ENCODE measurements around the gene STAC3.

Gene STAC3

DNA sequence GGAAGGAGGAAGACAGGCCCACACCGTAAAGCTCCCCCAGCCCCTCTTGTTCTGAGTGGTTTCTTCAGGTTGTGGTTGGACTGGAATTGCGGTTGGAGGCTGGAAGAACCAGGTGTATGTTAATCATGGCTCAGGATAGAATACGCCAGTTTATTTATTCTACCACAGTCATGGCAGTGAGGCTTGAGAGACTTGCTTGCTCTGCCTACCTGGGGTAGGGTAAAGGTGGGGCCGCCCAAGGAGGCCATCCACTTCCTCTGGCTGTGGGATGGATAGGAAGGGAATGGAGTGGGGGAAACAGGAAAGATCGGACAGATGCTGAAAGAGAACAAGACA lies 13.4 kb downstream of the STAC3 start:
- no peaks in the 10 kb centered on the region for H3K9me3 ChIP-seq (ENCODE audit: insufficient read depth, low read length, severe bottlenecking)
- H3K79me2 ChIP-seq (ENCODE audit: insufficient read depth, low read length), result peaks cover 4% of the 10 kb centered on the region; the same call in 1 of the 2 replicates
- peaks cover 14% of the 10 kb centered on the region for H3K27me3 ChIP-seq (ENCODE audit: insufficient read depth, low read length, poor library complexity)
- TF ChIP-seq, protein P1, sequence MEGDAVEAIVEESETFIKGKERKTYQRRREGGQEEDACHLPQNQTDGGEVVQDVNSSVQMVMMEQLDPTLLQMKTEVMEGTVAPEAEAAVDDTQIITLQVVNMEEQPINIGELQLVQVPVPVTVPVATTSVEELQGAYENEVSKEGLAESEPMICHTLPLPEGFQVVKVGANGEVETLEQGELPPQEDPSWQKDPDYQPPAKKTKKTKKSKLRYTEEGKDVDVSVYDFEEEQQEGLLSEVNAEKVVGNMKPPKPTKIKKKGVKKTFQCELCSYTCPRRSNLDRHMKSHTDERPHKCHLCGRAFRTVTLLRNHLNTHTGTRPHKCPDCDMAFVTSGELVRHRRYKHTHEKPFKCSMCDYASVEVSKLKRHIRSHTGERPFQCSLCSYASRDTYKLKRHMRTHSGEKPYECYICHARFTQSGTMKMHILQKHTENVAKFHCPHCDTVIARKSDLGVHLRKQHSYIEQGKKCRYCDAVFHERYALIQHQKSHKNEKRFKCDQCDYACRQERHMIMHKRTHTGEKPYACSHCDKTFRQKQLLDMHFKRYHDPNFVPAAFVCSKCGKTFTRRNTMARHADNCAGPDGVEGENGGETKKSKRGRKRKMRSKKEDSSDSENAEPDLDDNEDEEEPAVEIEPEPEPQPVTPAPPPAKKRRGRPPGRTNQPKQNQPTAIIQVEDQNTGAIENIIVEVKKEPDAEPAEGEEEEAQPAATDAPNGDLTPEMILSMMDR (IDR thresholded peaks at IDR 0.05; ENCODE audit: borderline replicate concordance, extremely low read depth, low read length, poor library complexity, severe bottlenecking), result no peak
- no peak for TF ChIP-seq EZH2 (IDR thresholded peaks at IDR 0.05; ENCODE audit: borderline replicate concordance, low read depth, low read length, severe bottlenecking)
- DNase-seq, result no peak
- peaks cover 31% of the 10 kb centered on the region for H3K4me1 ChIP-seq (ENCODE audit: insufficient read depth, low read length)
- no peak overlapping the region for H3K9ac ChIP-seq (ENCODE audit: low read depth, low read length)
- H3K4me2 ChIP-seq (ENCODE audit: insufficient read depth, low read length), result no peak overlapping the region
- H3K27ac ChIP-seq (ENCODE audit: low read length), result no peak overlapping the region
- ATAC-seq (ENCODE audit: insufficient read depth, low read depth), result no peak
- H3K36me3 ChIP-seq (ENCODE audit: insufficient read depth, low read length), result peaks cover 28% of the 10 kb centered on the region
- peaks cover 31% of the 10 kb centered on the region for H4K20me1 ChIP-seq (ENCODE audit: insufficient read depth, low read length)
- H2AFZ ChIP-seq (ENCODE audit: low read depth, low read length), result no peak overlapping the region
- no peak overlapping the region for H3K4me3 ChIP-seq (ENCODE audit: low read depth in 1 of 2, low read length in 2 of 2)

- peaks cover 14% of the 10 kb centered on the region for H3K27me3 ChIP-seq (ENCODE audit: insufficient read depth, low read length, poor library complexity)
- no peak overlapping the region for H3K4me2 ChIP-seq (ENCODE audit: insufficient read depth, low read length)
- no peak for DNase-seq
Observed at GRCh38 chr12:57236925-57237595, 13.9 kb downstream of the STAC3 start.

DNA sequence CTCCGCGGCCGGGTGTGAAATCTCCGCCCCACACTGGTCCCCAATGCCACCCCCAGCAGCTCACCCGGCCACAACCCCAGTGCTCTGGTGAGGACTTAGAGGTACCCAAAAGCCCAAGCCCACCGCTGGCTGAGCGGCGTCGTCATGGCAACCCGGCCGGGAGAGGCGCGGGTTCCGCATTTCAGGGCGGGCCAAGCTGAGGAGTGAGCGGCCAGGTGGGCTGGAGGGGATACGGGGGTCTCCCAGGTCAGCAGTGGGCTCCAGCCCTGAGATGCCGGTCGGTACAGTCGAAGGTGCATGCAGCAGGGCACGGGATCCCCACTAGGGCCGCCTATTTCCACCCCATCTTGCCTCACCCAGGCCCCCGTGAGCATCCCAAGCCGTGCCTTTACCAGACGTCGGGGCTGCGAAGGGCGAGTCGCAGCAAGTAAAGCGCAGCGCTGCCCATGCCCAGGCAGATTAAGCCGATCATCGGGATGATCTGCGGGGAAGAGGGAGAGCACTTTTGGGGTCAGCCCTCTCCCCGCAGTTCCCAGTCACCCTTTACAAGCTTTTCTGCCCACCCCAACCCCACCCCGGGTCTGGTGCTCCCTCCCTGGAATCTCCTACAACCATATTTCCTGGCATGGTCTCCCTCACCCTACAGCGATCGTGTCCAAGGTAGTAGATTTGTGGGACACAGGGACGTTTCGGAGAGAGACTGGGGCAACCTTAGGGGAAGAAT lies 14.6 kb downstream of the STAC3 start:
- Histone ChIP-seq H3K4me1 (ENCODE audit: insufficient read depth, low read length) (peaks cover 39% of the 10 kb centered on the region), H3K9me3 (ENCODE audit: insufficient read depth, low read length, severe bottlenecking) (no peaks in the 10 kb centered on the region), H3K27ac (ENCODE audit: low read length) (no peak overlapping the region), H2AFZ (ENCODE audit: low read depth, low read length) (no peak overlapping the region), H3K4me2 (ENCODE audit: insufficient read depth, low read length) (no peak overlapping the region), H4K20me1 (ENCODE audit: insufficient read depth, low read length) (peaks cover 43% of the 10 kb centered on the region), H3K4me3 (ENCODE audit: low read depth in 1 of 2, low read length in 2 of 2) (no peak overlapping the region), H3K27me3 (ENCODE audit: insufficient read depth, low read length, poor library complexity) (peaks cover 14% of the 10 kb centered on the region), H3K36me3 (ENCODE audit: insufficient read depth, low read length) (peaks cover 40% of the 10 kb centered on the region), H3K79me2 (ENCODE audit: insufficient read depth, low read length) (peaks cover 16% of the 10 kb centered on the region), H3K9ac (ENCODE audit: low read depth, low read length) (no peak overlapping the region)
- TF ChIP-seq EZH2 (IDR thresholded peaks at IDR 0.05; ENCODE audit: borderline replicate concordance, low read depth, low read length, severe bottlenecking), result no peak
- TF ChIP-seq, protein P1 (IDR thresholded peaks at IDR 0.05; ENCODE audit: borderline replicate concordance, extremely low read depth, low read length, poor library complexity, severe bottlenecking), result no peak
- no peak for ATAC-seq (ENCODE audit: insufficient read depth, low read depth)
- DNase-seq, result no peak

More at GRCh38 chr12:57236925-57237595, 13.9 kb downstream of the STAC3 start:
- H3K79me2 ChIP-seq (ENCODE audit: insufficient read depth, low read length), result peaks cover 9% of the 10 kb centered on the region
- H3K9me3 ChIP-seq (ENCODE audit: insufficient read depth, low read length, severe bottlenecking), result no peaks in the 10 kb centered on the region
- no peak overlapping the region for H3K27ac ChIP-seq (ENCODE audit: low read length)
- peaks cover 36% of the 10 kb centered on the region for H4K20me1 ChIP-seq (ENCODE audit: insufficient read depth, low read length)
- TF ChIP-seq EZH2 (IDR thresholded peaks at IDR 0.05; ENCODE audit: borderline replicate concordance, low read depth, low read length, severe bottlenecking), result no peak
- TF ChIP-seq, protein P1 (IDR thresholded peaks at IDR 0.05; ENCODE audit: borderline replicate concordance, extremely low read depth, low read length, poor library complexity, severe bottlenecking), result no peak
- H3K9ac ChIP-seq (ENCODE audit: low read depth, low read length), result no peak overlapping the region
- peaks cover 33% of the 10 kb centered on the region for H3K36me3 ChIP-seq (ENCODE audit: insufficient read depth, low read length)
- peaks cover 32% of the 10 kb centered on the region for H3K4me1 ChIP-seq (ENCODE audit: insufficient read depth, low read length)
- no peak for ATAC-seq (ENCODE audit: insufficient read depth, low read depth)
- H2AFZ ChIP-seq (ENCODE audit: low read depth, low read length), result no peak overlapping the region
- no peak overlapping the region for H3K4me3 ChIP-seq (ENCODE audit: low read depth in 1 of 2, low read length in 2 of 2)
